ENCODE results near the gene EIPR1. TPM values are rescaled to one million over a fixed set of nuclear protein-coding genes. Genes with fewer than 3 reads are reported as not detected.

EIPR1 gene
- total RNA-seq, 2 experiments from 2014 or later, result 31.0 to 34.6 TPM

- ATAC-seq (ENCODE audit: low read depth), result no peak
- H3K4me3 Mint-ChIP-seq, result no peak overlapping the region
- POLR2A ChIA-PET, result no interaction called here
These were observed 39.3 kb downstream of the EIPR1 start for GRCh38 chr2:3338340-3338739.

GRCh38 chr2:3336844-3337243 is 40.8 kb downstream of the EIPR1 start:
- Mint-ChIP-seq H3K9me3 (no peaks in the 10 kb centered on the region), H3K4me1 (peaks cover 4% of the 10 kb centered on the region), H3K27ac (no peak overlapping the region), H3K36me3 (peaks cover 24% of the 10 kb centered on the region), H3K27me3 (no peaks in the 10 kb centered on the region), H3K4me3 (no peak overlapping the region)
- DNase-seq (no peak), ATAC-seq (ENCODE audit: low read depth) (no peak)
- POLR2A ChIA-PET, result no interaction called here

More at GRCh38 chr2:3338340-3338739, 39.3 kb downstream of the EIPR1 start:
- no peaks in the 10 kb centered on the region for H3K27me3 Mint-ChIP-seq
- DNase-seq, result no peak
- peaks cover 4% of the 10 kb centered on the region for H3K4me1 Mint-ChIP-seq
- no peaks in the 10 kb centered on the region for H3K9me3 Mint-ChIP-seq
- no peak overlapping the region for H3K27ac Mint-ChIP-seq
- H3K36me3 Mint-ChIP-seq, result peaks cover 18% of the 10 kb centered on the region

GRCh38 chr2:3334392-3335345 is 42.9 kb downstream of the EIPR1 start:
- Mint-ChIP-seq H3K4me1 (peaks cover 2% of the 10 kb centered on the region), H3K27me3 (no peaks in the 10 kb centered on the region), H3K9me3 (no peaks in the 10 kb centered on the region), H3K4me3 (no peak overlapping the region), H3K36me3 (peaks cover 34% of the 10 kb centered on the region), H3K27ac (no peak overlapping the region)
- ATAC-seq (ENCODE audit: low read depth) (no peak), DNase-seq (no peak)
- POLR2A ChIA-PET, result no interaction called here

GRCh38 chr2:3332133-3332532 is 45.5 kb downstream of the EIPR1 start:
- H3K4me3 Mint-ChIP-seq, result no peak overlapping the region
- POLR2A ChIA-PET, result no interaction called here
- DNase-seq (no peak), ATAC-seq (ENCODE audit: low read depth) (no peak)
- H3K9me3 Mint-ChIP-seq, result no peaks in the 10 kb centered on the region
- peaks cover 31% of the 10 kb centered on the region for H3K36me3 Mint-ChIP-seq
- no peak overlapping the region for H3K27ac Mint-ChIP-seq
- peaks cover 4% of the 10 kb centered on the region for H3K4me1 Mint-ChIP-seq
- no peaks in the 10 kb centered on the region for H3K27me3 Mint-ChIP-seq

- no peaks in the 10 kb centered on the region for H3K9me3 Mint-ChIP-seq
- POLR2A ChIA-PET, result no interaction called here
- DNase-seq (no peak), ATAC-seq (ENCODE audit: low read depth) (no peak)
- peaks cover 20% of the 10 kb centered on the region for H3K36me3 Mint-ChIP-seq
- no peak overlapping the region for H3K27ac Mint-ChIP-seq
- H3K27me3 Mint-ChIP-seq, result no peaks in the 10 kb centered on the region
- peaks cover 2% of the 10 kb centered on the region for H3K4me1 Mint-ChIP-seq
- H3K4me3 Mint-ChIP-seq, result no peak overlapping the region
These were observed 48.1 kb downstream of the EIPR1 start for GRCh38 chr2:3329491-3329890.

- Mint-ChIP-seq H3K9me3 (no peaks in the 10 kb centered on the region), H3K4me3 (no peak overlapping the region), H3K27me3 (no peaks in the 10 kb centered on the region), H3K36me3 (peaks cover 12% of the 10 kb centered on the region), H3K27ac (no peak overlapping the region), H3K4me1 (peaks cover 2% of the 10 kb centered on the region)
- DNase-seq, result no peak
- no peak for ATAC-seq (ENCODE audit: low read depth)
- POLR2A ChIA-PET, result no interaction called here
These were observed 50.7 kb downstream of the EIPR1 start for GRCh38 chr2:3326871-3327270.

- POLR2A ChIA-PET, result no interaction called here
- H3K27me3 Mint-ChIP-seq, result no peaks in the 10 kb centered on the region
- peaks cover 12% of the 10 kb centered on the region for H3K36me3 Mint-ChIP-seq
- H3K9me3 Mint-ChIP-seq, result no peaks in the 10 kb centered on the region
- no peak for ATAC-seq (ENCODE audit: low read depth)
- H3K4me1 Mint-ChIP-seq, result peaks cover 2% of the 10 kb centered on the region
- no peak overlapping the region for H3K4me3 Mint-ChIP-seq
- DNase-seq, result no peak
- no peak overlapping the region for H3K27ac Mint-ChIP-seq
These were observed 51.5 kb downstream of the EIPR1 start for GRCh38 chr2:3326182-3326537.

- Mint-ChIP-seq H3K27ac (no peak overlapping the region), H3K4me3 (no peak overlapping the region), H3K9me3 (no peaks in the 10 kb centered on the region), H3K4me1 (peaks cover 2% of the 10 kb centered on the region), H3K27me3 (no peaks in the 10 kb centered on the region), H3K36me3 (peaks cover 6% of the 10 kb centered on the region)
- no peak for DNase-seq
- ATAC-seq (ENCODE audit: low read depth), result no peak
- POLR2A ChIA-PET, result no interaction called here
These were observed 52.0 kb downstream of the EIPR1 start for GRCh38 chr2:3325458-3326181.

- no peak for DNase-seq
- Mint-ChIP-seq H3K4me1 (peaks cover 2% of the 10 kb centered on the region), H3K36me3 (no peaks in the 10 kb centered on the region), H3K27me3 (no peaks in the 10 kb centered on the region), H3K9me3 (no peaks in the 10 kb centered on the region), H3K4me3 (no peak overlapping the region), H3K27ac (no peak overlapping the region)
- no peak for ATAC-seq (ENCODE audit: low read depth)
- POLR2A ChIA-PET, result no interaction called here
These were observed 53.0 kb downstream of the EIPR1 start for GRCh38 chr2:3324404-3325281.

GRCh38 chr2:3324036-3324386 is 53.6 kb downstream of the EIPR1 start:
- no peaks in the 10 kb centered on the region for H3K9me3 Mint-ChIP-seq
- POLR2A ChIA-PET, result no interaction called here
- peaks cover 1% of the 10 kb centered on the region for H3K36me3 Mint-ChIP-seq
- H3K4me3 Mint-ChIP-seq, result no peak overlapping the region
- no peak for ATAC-seq (ENCODE audit: low read depth)
- H3K27me3 Mint-ChIP-seq, result no peaks in the 10 kb centered on the region
- DNase-seq, result no peak
- H3K27ac Mint-ChIP-seq, result no peak overlapping the region
- no peaks in the 10 kb centered on the region for H3K4me1 Mint-ChIP-seq

GRCh38 chr2:3323360-3324035 is 54.1 kb downstream of the EIPR1 start:
- peaks cover 6% of the 10 kb centered on the region for H3K36me3 Mint-ChIP-seq
- H3K27me3 Mint-ChIP-seq, result no peaks in the 10 kb centered on the region
- H3K4me3 Mint-ChIP-seq, result no peak overlapping the region
- no peaks in the 10 kb centered on the region for H3K9me3 Mint-ChIP-seq
- no peaks in the 10 kb centered on the region for H3K4me1 Mint-ChIP-seq
- POLR2A ChIA-PET, result no interaction called here
- no peak overlapping the region for H3K27ac Mint-ChIP-seq
- ATAC-seq (ENCODE audit: low read depth), result no peak
- DNase-seq, result no peak

GRCh38 chr2:3322311-3322970 is 55.2 kb downstream of the EIPR1 start:
- POLR2A ChIA-PET, result no interaction called here
- H3K27ac Mint-ChIP-seq, result no peak overlapping the region
- ATAC-seq (ENCODE audit: low read depth) (no peak), DNase-seq (no peak)
- H3K4me1 Mint-ChIP-seq, result no peaks in the 10 kb centered on the region
- H3K27me3 Mint-ChIP-seq, result no peaks in the 10 kb centered on the region
- H3K36me3 Mint-ChIP-seq, result peaks cover 13% of the 10 kb centered on the region
- H3K9me3 Mint-ChIP-seq, result no peaks in the 10 kb centered on the region
- H3K4me3 Mint-ChIP-seq, result no peak overlapping the region

- DNase-seq (no peak), ATAC-seq (ENCODE audit: low read depth) (no peak)
- no peaks in the 10 kb centered on the region for H3K9me3 Mint-ChIP-seq
- POLR2A ChIA-PET, result no interaction called here
- no peak overlapping the region for H3K4me3 Mint-ChIP-seq
- no peaks in the 10 kb centered on the region for H3K4me1 Mint-ChIP-seq
- H3K36me3 Mint-ChIP-seq, result peaks cover 13% of the 10 kb centered on the region
- no peak overlapping the region for H3K27ac Mint-ChIP-seq
- no peaks in the 10 kb centered on the region for H3K27me3 Mint-ChIP-seq
These were observed 55.8 kb downstream of the EIPR1 start for GRCh38 chr2:3321825-3322224.

Measured in activated naive CD8-positive, alpha-beta T cell treated with anti-CD3 and anti-CD28 coated beads, Interleukin-2, amount 10 ng/mL, durations not matched to agents 7 days and 5 days (primary cell).